ENCODE data around the gene CYRIA.

The CYRIA gene

DNA sequence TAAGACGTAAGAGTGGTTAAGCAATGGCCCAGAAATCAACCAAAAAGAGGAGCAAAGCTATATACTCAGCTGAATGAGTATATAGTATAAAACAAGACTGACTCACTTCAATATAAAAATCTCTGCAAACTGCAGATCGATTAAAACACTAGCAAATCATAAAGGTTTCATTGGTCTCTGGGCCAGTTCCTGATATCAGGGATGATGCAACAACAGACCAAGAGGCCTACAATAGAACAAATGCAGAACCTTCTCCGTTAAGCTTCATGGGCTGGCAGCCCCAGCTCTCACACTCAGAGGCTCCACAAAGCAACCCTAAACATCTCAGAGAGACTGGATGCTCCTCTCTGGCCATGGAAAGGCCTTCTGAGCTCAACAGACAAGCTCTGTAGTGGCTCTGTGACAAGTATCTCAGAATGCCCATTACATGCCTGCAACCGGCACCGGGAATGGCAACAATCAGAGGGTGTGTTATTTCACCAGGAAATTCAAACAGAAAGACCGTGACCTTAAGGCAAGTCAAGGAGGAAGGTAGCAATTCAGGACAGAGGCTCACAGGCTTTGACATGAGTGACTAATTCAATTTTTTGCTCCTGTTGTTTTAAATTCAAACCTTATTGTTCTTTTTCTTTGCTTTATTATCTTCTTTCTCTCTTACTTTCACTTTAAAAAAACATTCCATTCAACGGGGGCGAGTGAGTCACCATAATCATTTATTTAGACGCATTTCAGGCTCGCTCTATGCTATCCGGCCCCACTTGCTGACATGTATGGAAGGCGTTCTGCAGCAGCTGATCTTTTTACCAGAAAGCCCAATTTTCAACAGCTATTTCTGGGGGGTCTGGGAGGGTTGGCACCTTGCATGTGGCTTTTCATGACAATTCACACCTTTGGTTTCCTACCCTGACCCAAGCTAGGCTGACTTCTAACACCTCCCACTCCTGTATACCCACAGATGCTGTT is 15.1 kb downstream of the CYRIA start:
- Histone ChIP-seq H3K9ac (ENCODE audit: low read depth, low read length) (no peak overlapping the region), H3K4me1 (ENCODE audit: insufficient read depth, low read length) (peaks cover 13% of the 10 kb centered on the region), H3K36me3 (ENCODE audit: insufficient read depth, low read length) (no peaks in the 10 kb centered on the region), H3K9me3 (ENCODE audit: control insufficient read depth, insufficient read depth, low read length) (no peaks in the 10 kb centered on the region)

DNA sequence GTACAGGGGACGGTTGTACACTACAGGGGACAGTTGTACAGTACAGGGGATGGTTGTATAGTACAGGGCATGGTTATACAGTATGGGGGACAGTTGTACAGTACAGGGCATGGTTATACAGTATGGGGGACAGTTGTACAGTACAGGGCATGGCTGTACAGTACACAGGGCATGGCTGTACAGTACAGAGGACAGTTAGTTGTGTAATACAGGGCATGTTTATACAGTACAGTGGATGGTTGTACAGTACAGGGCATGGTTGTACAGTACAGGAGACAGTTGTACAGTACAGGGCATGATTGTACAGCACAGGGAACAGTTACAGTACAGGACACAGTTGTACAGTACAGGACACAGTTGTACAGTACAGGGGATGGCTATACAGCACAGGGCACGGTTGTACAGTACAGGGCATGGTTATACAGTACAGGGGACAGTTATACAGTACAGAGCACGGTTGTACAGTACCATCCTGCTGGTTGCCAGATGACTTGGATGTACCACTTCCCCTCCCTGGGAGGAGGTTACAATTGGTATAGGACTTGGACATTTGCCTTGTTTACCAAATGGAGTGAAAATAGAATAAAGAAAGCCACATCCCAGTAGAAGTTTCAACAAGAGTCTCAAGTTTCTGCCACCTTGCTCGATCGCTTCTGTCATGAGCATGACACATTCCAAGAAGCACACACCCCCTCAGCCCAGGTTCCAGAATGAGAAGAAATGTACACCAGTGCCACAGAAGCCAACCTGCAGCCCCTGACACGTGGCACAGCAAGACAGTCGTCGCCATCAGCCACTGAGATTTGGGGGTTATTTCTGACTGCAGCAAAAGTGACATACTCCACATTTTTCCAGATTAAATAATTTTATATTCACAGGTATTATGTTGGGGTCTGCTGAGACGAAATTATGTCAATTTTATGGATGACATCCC is 16.0 kb downstream of the CYRIA start:
- peaks cover 13% of the 10 kb centered on the region for H3K4me1 ChIP-seq (ENCODE audit: insufficient read depth, low read length)

DNA sequence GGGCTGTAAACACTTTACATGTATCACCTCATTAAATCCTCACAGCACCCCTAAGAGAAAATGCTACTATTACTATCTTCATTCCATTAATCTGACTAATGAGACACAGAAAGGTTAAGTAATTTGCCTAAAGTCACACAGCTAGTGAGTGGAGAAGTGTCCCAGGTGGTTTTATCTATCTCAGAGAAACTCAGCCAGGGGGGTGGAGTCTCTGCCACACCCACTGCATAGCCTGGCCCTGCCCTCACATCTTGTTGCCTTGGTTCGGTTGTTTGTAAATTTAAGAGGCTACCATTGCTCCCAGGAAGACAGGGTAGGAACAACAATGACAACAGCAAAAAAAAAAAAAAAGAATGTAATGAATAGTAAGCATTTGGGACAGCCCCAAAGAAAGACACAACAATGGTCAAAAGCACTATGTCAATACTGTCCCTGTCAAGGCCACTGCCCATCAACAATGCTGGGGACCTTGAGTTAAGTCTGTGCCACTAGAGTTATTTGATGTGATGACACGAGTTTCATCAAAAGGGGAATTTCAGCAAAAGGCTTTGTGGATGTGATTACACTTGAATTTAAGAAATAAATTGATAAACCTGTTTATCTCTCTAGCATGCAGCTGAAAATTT is 17.5 kb downstream of the CYRIA start:
- peaks cover 13% of the 10 kb centered on the region for H3K4me1 ChIP-seq (ENCODE audit: insufficient read depth, low read length)
- no peak overlapping the region for H3K9ac ChIP-seq (ENCODE audit: low read depth, low read length)
- H3K9me3 ChIP-seq (ENCODE audit: control insufficient read depth, insufficient read depth, low read length), result no peaks in the 10 kb centered on the region
- H3K36me3 ChIP-seq (ENCODE audit: insufficient read depth, low read length), result no peaks in the 10 kb centered on the region

More for the DNA sequence above, 16.0 kb downstream of the CYRIA start:
- Histone ChIP-seq H3K9me3 (ENCODE audit: control insufficient read depth, insufficient read depth, low read length) (no peaks in the 10 kb centered on the region), H3K9ac (ENCODE audit: low read depth, low read length) (no peak overlapping the region), H3K36me3 (ENCODE audit: insufficient read depth, low read length) (no peaks in the 10 kb centered on the region)

DNA sequence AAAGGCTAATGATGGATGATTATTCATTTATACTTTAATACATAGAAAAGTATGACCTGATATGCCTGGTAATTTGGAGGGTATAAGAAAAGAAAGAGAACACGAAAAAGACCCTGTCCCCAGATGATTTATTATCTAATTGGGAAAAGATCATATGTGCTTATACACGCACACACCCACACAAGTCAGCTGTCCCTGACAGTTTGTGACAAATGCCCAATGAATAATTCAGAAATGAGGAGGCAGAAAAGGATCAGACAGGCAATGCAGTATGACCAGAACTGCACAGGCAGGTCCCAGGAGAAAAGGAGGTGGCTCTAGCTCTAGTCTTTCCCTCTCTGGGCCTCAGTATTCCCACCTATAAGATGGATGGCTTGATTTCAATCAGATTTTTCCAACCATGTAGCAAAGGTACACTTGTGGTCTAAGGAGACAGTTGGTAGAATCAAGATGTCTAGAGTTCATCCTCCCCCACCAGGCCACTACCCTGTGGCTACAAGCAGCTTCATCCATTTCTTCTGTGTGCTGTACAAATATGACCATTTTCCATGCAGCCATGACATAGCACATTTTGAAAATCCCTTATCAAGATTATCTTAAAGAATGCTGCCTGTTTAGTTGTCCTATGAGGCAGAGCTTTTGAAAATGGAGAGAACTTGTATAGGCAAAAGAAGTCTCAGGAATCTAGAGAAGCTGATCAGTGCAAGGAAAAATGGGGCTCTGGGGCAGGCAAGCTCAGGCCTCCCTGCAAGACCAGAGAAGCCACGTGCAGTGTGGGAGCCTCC is 19.7 kb downstream of the CYRIA start:
- Histone ChIP-seq H3K9ac (ENCODE audit: low read depth, low read length) (no peak overlapping the region), H3K9me3 (ENCODE audit: control insufficient read depth, insufficient read depth, low read length) (no peaks in the 10 kb centered on the region), H3K4me1 (ENCODE audit: insufficient read depth, low read length) (peaks cover 8% of the 10 kb centered on the region), H3K36me3 (ENCODE audit: insufficient read depth, low read length) (no peaks in the 10 kb centered on the region)

DNA sequence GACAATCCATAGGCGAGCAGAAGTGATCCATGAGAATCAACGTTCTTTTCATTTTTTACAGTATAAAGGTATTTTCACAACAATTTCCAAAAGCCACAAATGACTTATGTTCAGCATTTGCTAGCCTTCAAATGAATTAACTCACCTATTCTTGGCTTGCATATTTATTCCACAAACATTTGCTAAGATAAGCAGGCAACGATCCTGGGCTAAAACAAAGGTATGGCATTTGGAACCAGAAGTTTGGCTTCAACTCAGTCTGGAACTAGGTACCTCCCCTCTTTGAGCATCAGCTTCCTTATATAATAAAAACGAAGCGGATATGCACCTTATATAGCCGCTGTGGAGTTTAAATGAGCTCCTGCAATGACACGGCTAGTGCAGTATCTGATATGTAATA is 20.5 kb downstream of the CYRIA start:
- Histone ChIP-seq H3K9ac (ENCODE audit: low read depth, low read length) (no peak overlapping the region), H3K36me3 (ENCODE audit: insufficient read depth, low read length) (no peaks in the 10 kb centered on the region), H3K4me1 (ENCODE audit: insufficient read depth, low read length) (no peaks in the 10 kb centered on the region; the same call in 1 of the 2 replicates), H3K9me3 (ENCODE audit: control insufficient read depth, insufficient read depth, low read length) (no peaks in the 10 kb centered on the region)

DNA sequence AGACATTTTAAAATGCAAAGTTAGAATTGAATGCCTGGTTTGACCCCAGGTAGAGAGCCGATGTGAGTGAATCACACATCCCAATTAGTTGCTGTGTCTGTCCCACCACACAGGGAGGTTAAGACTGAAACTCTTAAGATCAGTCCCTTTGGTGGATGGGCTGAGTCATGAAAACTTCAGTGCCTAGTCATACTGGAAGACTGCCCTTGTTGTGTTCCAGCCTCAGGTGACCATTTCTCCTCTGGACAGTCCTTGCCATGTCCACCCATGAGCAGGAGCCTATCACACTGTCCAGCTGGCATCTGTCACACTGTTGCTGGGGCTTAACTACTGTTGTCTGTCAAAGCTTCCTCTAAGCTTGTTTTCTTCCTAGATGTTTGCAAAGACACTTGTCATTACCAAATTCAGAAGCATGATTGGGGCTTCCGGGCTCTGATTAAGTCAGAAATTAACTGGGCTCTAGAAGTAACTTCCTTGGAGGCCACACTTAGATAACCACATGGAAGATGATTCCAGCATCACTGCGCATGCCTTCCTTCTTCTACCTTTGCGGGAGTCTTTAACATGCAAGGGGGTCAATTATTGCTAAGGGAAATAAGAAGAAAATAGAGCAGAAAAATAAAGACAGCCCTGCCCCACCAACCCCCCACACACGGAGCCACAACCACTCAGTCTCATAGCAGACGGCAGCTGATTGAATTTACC is 21.3 kb downstream of the CYRIA start:
- Histone ChIP-seq H3K9me3 (ENCODE audit: control insufficient read depth, insufficient read depth, low read length) (no peaks in the 10 kb centered on the region), H3K36me3 (ENCODE audit: insufficient read depth, low read length) (no peaks in the 10 kb centered on the region), H3K9ac (ENCODE audit: low read depth, low read length) (no peak overlapping the region), H3K4me1 (ENCODE audit: insufficient read depth, low read length) (peaks cover 3% of the 10 kb centered on the region)

DNA sequence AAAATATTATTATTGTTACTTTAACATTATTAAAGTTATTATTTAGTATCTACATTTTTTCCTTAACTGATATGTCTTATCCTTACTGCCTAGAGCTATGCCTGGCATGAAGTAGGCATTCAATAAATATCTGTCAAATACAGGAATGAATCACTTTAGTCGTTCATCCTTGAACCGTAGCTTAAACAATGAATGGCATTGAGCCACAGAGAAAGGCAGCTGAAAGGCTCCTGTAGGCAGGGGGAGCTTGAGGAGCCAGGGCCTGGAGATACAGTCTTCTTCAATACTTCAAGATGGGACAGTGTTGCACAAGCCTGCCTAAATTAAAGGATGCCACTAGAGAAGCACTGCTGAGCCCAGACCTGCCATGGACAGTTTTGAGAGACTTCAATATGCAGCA is 22.5 kb downstream of the CYRIA start:
- H3K4me1 ChIP-seq (ENCODE audit: insufficient read depth, low read length), result peaks cover 8% of the 10 kb centered on the region

DNA sequence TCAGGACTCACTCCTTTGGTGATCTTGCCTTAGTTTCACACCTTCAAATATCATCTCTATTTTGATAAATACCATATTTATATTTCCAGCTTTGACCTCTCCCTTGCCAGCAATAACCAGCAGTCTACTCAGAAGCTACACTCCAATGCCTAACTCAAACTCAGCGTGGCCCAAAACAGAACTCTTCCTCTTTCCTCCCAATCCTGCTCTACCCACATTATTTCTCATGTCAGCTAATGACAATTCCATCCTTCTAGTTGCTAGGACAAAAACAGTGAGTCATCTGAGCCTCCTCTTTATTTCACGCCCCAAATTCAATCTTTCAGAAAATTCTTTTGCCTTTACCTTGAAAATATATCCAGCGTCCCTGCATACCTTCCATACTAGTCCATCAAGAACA is 23.5 kb downstream of the CYRIA start:
- peaks cover 8% of the 10 kb centered on the region for H3K4me1 ChIP-seq (ENCODE audit: insufficient read depth, low read length)
- H3K9me3 ChIP-seq (ENCODE audit: control insufficient read depth, insufficient read depth, low read length), result 0 out of 2 replicates have a peak, but pooled peaks cover under 1% of the 10 kb centered on the region
- no peaks in the 10 kb centered on the region for H3K36me3 ChIP-seq (ENCODE audit: insufficient read depth, low read length)
- H3K9ac ChIP-seq (ENCODE audit: low read depth, low read length), result no peak overlapping the region

More for the DNA sequence above, 22.5 kb downstream of the CYRIA start:
- H3K36me3 ChIP-seq (ENCODE audit: insufficient read depth, low read length), result no peaks in the 10 kb centered on the region
- H3K9ac ChIP-seq (ENCODE audit: low read depth, low read length), result no peak overlapping the region
- H3K9me3 ChIP-seq (ENCODE audit: control insufficient read depth, insufficient read depth, low read length), result no peaks in the 10 kb centered on the region

DNA sequence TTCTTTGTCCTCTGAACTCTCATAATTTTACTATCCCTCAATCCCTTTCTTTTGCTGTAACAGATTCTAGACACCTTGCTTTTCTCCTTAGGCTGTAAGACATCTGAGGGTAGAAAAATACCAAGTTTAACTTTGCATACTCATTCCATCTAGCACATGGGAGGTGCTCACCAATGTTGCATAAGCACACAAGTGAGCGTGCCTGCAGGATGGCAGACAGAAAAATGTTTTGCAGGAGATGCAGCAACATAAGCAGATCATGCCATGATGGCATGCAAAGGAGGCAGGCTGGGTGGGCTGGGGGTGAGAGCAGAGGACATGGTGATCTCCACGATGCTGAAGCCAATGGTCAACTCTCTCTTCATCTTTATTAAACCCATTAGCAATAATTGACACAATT is 24.1 kb downstream of the CYRIA start:
- peaks cover 8% of the 10 kb centered on the region for H3K4me1 ChIP-seq (ENCODE audit: insufficient read depth, low read length)
- H3K9ac ChIP-seq (ENCODE audit: low read depth, low read length), result no peak overlapping the region
- H3K9me3 ChIP-seq (ENCODE audit: control insufficient read depth, insufficient read depth, low read length), result 0 out of 2 replicates have a peak, but pooled peaks cover 2% of the 10 kb centered on the region
- H3K36me3 ChIP-seq (ENCODE audit: insufficient read depth, low read length), result no peaks in the 10 kb centered on the region

DNA sequence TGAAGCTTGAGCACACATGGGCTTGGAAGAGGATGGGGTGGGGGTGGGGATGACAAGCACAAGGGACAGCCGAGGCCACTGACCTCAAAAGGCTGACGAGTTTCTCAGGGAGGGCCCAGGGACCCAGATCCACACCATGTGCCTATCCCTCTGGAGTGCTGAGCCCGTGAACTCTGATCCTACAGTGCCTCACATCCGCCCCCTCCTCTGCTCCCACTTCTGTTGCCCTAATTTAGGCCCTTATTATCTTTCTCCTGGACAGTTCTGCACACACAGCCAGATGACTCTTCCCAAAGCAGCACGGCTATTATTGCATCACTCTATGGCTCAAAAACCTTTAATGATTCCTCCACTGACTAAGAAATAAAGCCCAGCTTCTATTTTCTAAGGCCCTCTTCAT is 24.8 kb downstream of the CYRIA start:
- H3K4me1 ChIP-seq (ENCODE audit: insufficient read depth, low read length), result peaks cover 8% of the 10 kb centered on the region
- 0 out of 2 replicates have a peak, but pooled peaks cover 2% of the 10 kb centered on the region for H3K9me3 ChIP-seq (ENCODE audit: control insufficient read depth, insufficient read depth, low read length)
- no peaks in the 10 kb centered on the region for H3K36me3 ChIP-seq (ENCODE audit: insufficient read depth, low read length)
- no peak overlapping the region for H3K9ac ChIP-seq (ENCODE audit: low read depth, low read length)

DNA sequence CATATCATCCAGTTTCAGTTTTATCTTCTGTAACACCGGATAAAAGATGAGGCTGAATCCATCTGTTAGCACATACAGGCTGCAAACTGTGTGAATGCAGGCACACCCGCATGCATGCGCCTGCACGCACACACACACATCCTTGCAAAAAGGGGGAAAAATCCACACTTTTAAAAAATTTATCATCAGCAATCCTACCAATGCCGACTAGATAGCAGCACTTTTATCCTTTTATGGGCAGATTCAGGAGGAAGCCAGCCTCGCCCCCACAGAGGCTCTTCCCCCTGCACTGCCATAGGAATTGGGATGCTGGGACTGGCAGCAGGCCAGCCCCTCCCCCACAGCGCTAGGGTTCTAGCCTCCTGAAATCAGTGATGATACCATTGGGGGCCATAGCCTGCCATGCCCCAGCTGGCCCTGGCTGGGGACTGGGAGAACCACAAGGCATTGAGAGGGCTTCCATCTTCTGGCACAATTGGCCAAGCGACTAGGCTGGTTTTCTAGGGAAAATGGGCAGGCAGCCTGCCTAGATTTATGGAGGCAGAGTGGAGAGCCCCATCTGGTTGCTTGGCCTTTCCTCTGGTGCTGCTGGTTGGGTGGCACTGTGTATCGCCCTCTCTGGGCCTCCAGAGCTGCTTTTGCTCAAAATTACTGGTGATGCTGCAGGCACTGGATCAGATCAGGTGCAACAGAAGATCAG is 25.5 kb downstream of the CYRIA start:
- Histone ChIP-seq H3K9ac (ENCODE audit: low read depth, low read length) (no peak overlapping the region), H3K9me3 (ENCODE audit: control insufficient read depth, insufficient read depth, low read length) (0 out of 2 replicates have a peak, but pooled peaks cover 2% of the 10 kb centered on the region), H3K36me3 (ENCODE audit: insufficient read depth, low read length) (no peaks in the 10 kb centered on the region), H3K4me1 (ENCODE audit: insufficient read depth, low read length) (peaks cover 8% of the 10 kb centered on the region)

DNA sequence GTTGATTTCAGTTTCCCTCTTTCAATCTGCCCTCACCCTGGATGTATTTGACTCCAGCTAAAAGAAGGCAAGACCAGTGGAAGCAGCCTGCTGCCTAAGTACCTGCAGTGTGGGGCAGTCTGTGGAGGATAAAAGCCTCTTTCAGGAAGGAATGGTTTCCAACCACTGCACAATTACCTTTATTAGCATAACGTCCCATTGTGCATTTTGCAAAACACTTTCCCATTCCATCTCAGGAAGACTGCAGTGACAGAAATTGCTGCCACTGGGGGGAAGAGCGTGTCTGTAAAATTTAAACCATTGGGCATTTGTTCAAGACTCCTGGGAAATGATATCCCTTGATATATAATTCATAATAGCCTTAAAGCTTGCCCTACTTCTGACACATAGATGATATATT is 26.2 kb downstream of the CYRIA start:
- 0 out of 2 replicates have a peak, but pooled peaks cover 2% of the 10 kb centered on the region for H3K9me3 ChIP-seq (ENCODE audit: control insufficient read depth, insufficient read depth, low read length)
- no peaks in the 10 kb centered on the region for H3K36me3 ChIP-seq (ENCODE audit: insufficient read depth, low read length)
- no peak overlapping the region for H3K9ac ChIP-seq (ENCODE audit: low read depth, low read length)
- H3K4me1 ChIP-seq (ENCODE audit: insufficient read depth, low read length), result peaks cover 8% of the 10 kb centered on the region
